Measurements from ENCODE around the gene HS6ST1.
A peak's percentile ranks its signal among the peaks of the same experiment; 100 is the strongest.

HS6ST1 gene

GRCh38 chr2:128315122-128315828, 3.4 kb downstream of the HS6ST1 start:
- no peak for TF ChIP-seq CTCF (IDR thresholded peaks at IDR 0.05; ENCODE audit: low read depth, low read length, missing control alignments)
- no peak overlapping the region for H3K4me3 ChIP-seq (ENCODE audit: low read depth, low read length)
- no peak for DNase-seq
- in situ Hi-C loops (cut with HindIII; ENCODE audit: low pct_ligation_motif_present, low sequenced_read_pairs) = loop anchor here (25.0 kb wide), 1 partner anchor 422 kb away; no protein-coding TSS in a partner anchor
- H3K27me3 ChIP-seq (replicated peaks) = no peaks in the 10 kb centered on the region
- H3K36me3 ChIP-seq (replicated peaks) = peaks cover 2% of the 10 kb centered on the region
- no peak overlapping the region for H3K27ac ChIP-seq

DNA sequence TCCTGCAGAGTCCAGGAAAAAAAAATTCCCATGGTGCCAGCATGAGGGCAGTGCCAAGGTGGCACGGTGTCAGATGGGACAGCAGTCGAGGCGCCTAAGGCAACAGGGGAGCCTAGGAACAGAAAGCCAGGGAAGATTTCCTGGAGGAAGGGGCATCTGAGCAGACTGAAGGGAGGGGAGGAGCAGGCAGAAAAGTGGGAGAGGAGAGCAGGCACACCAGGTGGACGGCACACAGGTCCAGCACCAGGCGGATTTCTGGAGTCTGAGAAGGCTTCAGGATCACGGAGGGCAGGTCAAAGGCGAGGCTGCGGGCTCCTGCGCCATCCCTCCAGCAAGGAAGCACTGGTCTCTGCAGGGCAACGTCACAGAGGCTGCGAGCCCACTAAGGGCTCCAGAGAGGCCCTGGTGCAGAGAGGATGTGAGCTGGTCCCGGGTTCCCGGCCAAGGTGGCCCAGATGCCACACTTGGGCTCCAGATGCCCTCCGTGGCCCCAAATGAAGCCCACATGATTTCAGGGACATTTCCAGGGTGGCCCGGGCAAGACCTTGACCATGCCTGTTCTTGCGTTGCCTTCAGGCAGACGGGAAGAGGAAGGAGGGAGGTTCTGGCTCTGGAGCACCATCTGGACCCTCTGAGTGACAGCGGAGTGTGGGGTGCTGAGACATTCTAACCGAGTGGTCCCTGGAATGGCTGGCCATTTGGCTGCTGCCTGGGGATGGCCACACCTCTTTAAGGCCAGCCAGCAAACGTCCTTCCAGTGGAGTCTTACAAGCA, 4.1 kb downstream of the HS6ST1 start:
- no peak for TF ChIP-seq CTCF (IDR thresholded peaks at IDR 0.05; ENCODE audit: low read depth, low read length, missing control alignments)
- peaks cover 2% of the 10 kb centered on the region for H3K36me3 ChIP-seq (replicated peaks)
- no peak for DNase-seq
- H3K4me3 ChIP-seq (ENCODE audit: low read depth, low read length) = no peak overlapping the region
- no peaks in the 10 kb centered on the region for H3K27me3 ChIP-seq (replicated peaks)
- in situ Hi-C loops (cut with HindIII; ENCODE audit: low pct_ligation_motif_present, low sequenced_read_pairs) = loop anchor here (25.0 kb wide), 1 partner anchor 423 kb away; no protein-coding TSS in a partner anchor
- no peak overlapping the region for H3K27ac ChIP-seq

DNA sequence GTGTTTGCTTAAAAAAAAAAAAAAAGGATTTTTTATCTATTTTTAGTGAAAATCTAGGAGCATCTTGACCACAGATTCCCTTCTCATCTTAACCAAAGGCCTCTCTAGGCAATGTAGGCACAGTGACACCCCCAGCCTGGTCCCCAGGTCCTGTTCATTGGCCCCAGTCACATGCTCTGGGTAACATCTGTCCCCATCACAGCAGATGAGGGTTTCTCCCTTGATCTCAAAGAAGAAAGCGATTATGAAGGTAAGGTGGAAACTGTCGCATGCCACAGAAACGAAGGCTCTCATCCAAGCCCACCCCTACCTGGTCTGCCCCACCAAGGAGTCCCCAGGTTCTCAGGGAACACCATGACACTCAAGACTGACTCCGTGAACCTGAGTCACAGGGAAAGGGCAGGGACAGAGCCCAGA, 4.7 kb downstream of the HS6ST1 start:
- Histone ChIP-seq H3K27me3 (replicated peaks) (no peaks in the 10 kb centered on the region), H3K27ac (no peak overlapping the region), H3K36me3 (replicated peaks) (peaks cover 2% of the 10 kb centered on the region), H3K4me3 (ENCODE audit: low read depth, low read length) (no peak overlapping the region)
- in situ Hi-C loops (cut with HindIII; ENCODE audit: low pct_ligation_motif_present, low sequenced_read_pairs) = loop anchor here (25.0 kb wide), 1 partner anchor 423 kb away; no protein-coding TSS in a partner anchor
- TF ChIP-seq CTCF (IDR thresholded peaks at IDR 0.05; ENCODE audit: low read depth, low read length, missing control alignments) = no peak
- no peak for DNase-seq

- H3K27me3 ChIP-seq (replicated peaks) = no peaks in the 10 kb centered on the region
- no peak for DNase-seq
- H3K36me3 ChIP-seq (replicated peaks) = peaks cover 2% of the 10 kb centered on the region
- no peak overlapping the region for H3K27ac ChIP-seq
- H3K4me3 ChIP-seq (ENCODE audit: low read depth, low read length) = no peak overlapping the region
- in situ Hi-C loops (cut with HindIII; ENCODE audit: low pct_ligation_motif_present, low sequenced_read_pairs) = loop anchor here (25.0 kb wide), 1 partner anchor 424 kb away; no protein-coding TSS in a partner anchor
- TF ChIP-seq CTCF (IDR thresholded peaks at IDR 0.05; ENCODE audit: low read depth, low read length, missing control alignments) = peak; percentile 74
Measured at GRCh38 chr2:128313091-128313836, 5.4 kb downstream of the HS6ST1 start.

DNA sequence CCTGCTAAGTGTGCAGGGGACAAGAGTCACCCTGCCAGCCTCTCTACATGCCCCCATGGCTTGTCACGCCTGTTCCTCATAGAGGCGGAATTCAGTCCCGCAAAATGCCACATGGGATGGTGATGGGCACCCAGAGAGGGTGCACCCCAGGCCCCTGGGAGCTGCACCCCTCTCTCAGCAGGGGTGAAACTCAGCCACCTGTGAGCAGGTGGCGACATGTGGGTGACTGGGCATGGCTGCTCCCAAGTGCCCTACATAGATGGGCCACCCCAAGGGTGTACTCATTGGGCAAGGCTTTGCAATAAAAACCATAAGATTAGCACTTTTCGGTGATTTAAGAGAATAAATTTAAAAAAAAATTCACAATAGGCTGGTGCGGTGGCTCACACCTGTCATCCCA, 6.3 kb downstream of the HS6ST1 start:
- H3K27ac ChIP-seq = no peak overlapping the region
- H3K36me3 ChIP-seq (replicated peaks) = peaks cover 2% of the 10 kb centered on the region
- no peak for TF ChIP-seq CTCF (IDR thresholded peaks at IDR 0.05; ENCODE audit: low read depth, low read length, missing control alignments)
- no peak overlapping the region for H3K4me3 ChIP-seq (ENCODE audit: low read depth, low read length)
- in situ Hi-C loops (cut with HindIII; ENCODE audit: low pct_ligation_motif_present, low sequenced_read_pairs) = loop anchor here (25.0 kb wide), 1 partner anchor 425 kb away; no protein-coding TSS in a partner anchor
- DNase-seq = no peak
- H3K27me3 ChIP-seq (replicated peaks) = no peaks in the 10 kb centered on the region
